ENCODE results near the gene RPS6KA2. TPM values are rescaled to one million over a fixed set of nuclear protein-coding genes. Genes with fewer than 3 reads are reported as not detected.

The RPS6KA2 gene
- total and polyA plus RNA-seq, 7 experiments from 2014 or later = 4.5 to 17.1 (median 6.6) TPM

DNA sequence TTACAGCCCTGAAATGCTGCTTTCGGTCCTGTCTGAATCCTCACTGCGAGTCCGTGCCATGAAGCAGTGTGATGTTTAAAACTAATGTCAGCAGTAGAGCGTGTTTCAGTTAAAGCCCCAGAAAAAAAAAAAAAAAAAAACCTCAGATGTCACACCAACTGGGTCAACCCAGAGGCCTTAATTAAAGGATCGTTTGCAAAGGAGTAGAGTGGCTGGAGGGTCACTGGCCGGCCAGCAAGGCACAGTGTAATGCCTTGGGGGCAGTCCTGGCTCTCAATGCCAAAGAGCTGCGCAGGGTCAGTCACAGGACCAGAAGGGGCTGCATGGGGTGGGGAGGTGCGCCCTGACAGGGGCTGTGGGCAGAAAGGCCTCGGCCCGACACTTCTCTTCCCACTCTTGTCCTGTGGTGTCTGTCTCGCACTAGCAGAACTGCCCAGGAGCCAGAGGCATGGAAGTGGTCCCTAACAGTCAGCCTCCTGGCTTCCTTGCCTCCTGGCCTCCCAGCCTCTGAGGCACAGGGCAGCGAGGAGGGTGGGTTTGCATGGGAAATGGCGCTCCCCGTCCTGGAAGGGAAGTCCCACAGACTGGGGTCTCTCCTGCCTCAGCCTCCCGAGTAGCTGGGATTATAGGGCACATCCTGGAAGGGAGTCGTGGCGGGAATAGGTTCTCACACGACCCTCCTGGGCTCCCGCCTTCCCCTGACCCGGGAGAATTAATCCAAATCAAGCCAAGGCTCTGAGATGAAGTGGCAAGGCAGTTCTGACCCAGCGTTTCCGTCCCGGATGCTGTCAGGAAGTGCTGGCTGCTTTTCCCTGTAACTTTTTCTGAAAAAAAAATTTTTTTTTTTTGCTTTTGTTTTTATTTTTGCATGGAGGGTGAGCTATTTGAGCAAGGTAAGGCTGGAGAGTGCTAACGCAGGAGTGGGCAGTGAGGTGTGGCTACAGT lies 190.6 kb downstream of the RPS6KA2 start:
- Mint-ChIP-seq H3K4me1 (peaks cover 14 to 43% (median 23%) of the 10 kb centered on the region in 7 donors), H3K9me3 (no peaks in the 10 kb centered on the region), H3K27ac (peak overlapping the region in 7 of 9 donors; percentile 62 to 96 (median 83)), H3K36me3 (peaks cover 0 to 16% (median 0%) of the 10 kb centered on the region in 5 donors), H3K4me3 (peak overlapping the region in 4 of 10 donors; percentile 17 to 53 (median 46)), H3K27me3 (peaks cover 0 to 13% (median 0%) of the 10 kb centered on the region in 5 donors)
- Histone ChIP-seq H3K27me3 (ENCODE audit: control insufficient read depth in 2 of 2, insufficient read depth in 2 of 2, low read length in 2 of 2) (no peaks in the 10 kb centered on the region), H3K9me3 (ENCODE audit: control insufficient read depth in 2 of 3, low read length in 3 of 3) (no peaks in the 10 kb centered on the region), H3K36me3 (ENCODE audit: control insufficient read depth in 2 of 3, insufficient read depth in 3 of 3, low read length in 3 of 3) (no peaks in the 10 kb centered on the region), H3K27ac (ENCODE audit: low read depth, low read length) (no peak overlapping the region), H3K4me3 (ENCODE audit: low read length) (no peak overlapping the region), H3K4me1 (ENCODE audit: control insufficient read depth in 2 of 2, insufficient read depth in 2 of 2, low read length in 2 of 2) (peaks cover 15 to 19% of the 10 kb centered on the region in 2 donors)
- no peak for DNase-seq
- ChIA-PET CTCF (interaction anchor here (0.6 to 0.7 kb wide), 3 partner anchors 148 to 506 kb away, joined by 3 to 5 read pairs (median 3); no protein-coding TSS in a partner anchor), POLR2A (interaction anchor here (1.3 kb wide), 1 partner anchor 51 kb away, joined by 4 read pairs; no protein-coding TSS in a partner anchor)
- intact Hi-C loops (cut with micrococcal nuclease) = loop anchor here in 1 of 2 donors (10.0 kb wide), 1 partner anchor 338 kb away; no protein-coding TSS in a partner anchor
- no peak for ATAC-seq

DNA sequence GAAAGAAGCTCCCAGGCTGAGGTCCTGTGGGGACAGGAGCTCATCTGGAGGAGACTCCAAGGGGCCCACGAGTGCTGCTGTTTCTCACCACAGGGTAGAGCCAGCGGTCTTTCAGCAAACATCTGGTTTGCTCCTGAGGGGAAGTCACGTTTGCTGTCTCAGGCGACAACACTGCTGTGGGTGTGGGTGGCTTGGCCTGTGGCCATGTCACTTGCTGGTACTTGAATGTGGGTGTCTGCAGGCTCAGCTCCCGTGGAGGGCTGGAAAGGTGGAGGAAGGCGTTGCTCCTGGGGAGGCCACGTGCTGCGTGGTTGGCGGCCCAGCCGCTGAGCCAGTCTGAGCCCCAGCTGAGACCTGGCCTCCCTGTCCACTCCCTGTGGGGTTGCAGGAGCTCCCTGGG lies 191.5 kb downstream of the RPS6KA2 start:
- CTCF ChIA-PET = interaction anchor here (0.6 to 0.8 kb wide), 4 partner anchors 40 to 507 kb away, joined by 3 to 5 read pairs (median 3); no protein-coding TSS in a partner anchor
- intact Hi-C loops (cut with micrococcal nuclease) = loop anchor here in 1 of 2 donors (1.0 to 10.0 kb wide), 2 partner anchors 77 to 339 kb away; no protein-coding TSS in a partner anchor
- H3K9me3 Mint-ChIP-seq = no peaks in the 10 kb centered on the region
- Histone ChIP-seq H3K36me3 (ENCODE audit: control insufficient read depth in 2 of 3, insufficient read depth in 3 of 3, low read length in 3 of 3) (no peaks in the 10 kb centered on the region), H3K27me3 (ENCODE audit: control insufficient read depth in 2 of 2, insufficient read depth in 2 of 2, low read length in 2 of 2) (no peaks in the 10 kb centered on the region), H3K27ac (ENCODE audit: low read depth, low read length) (no peak overlapping the region), H3K9me3 (ENCODE audit: control insufficient read depth in 2 of 3, low read length in 3 of 3) (no peaks in the 10 kb centered on the region), H3K4me3 (ENCODE audit: low read length) (no peak overlapping the region), H3K4me1 (ENCODE audit: control insufficient read depth in 2 of 2, insufficient read depth in 2 of 2, low read length in 2 of 2) (peaks cover 15 to 19% of the 10 kb centered on the region in 2 donors)
- DNase-seq (peak in 5 of 9 donors; percentile 26 to 50 (median 27)), ATAC-seq (peak; percentile 84)
- H3K4me3 Mint-ChIP-seq = peak overlapping the region in 5 of 10 donors; percentile 17 to 60 (median 48)
- H3K4me1 Mint-ChIP-seq = peaks cover 14 to 43% (median 23%) of the 10 kb centered on the region in 7 donors
- POLR2A ChIA-PET = interaction anchor here (0.7 to 1.3 kb wide), 2 partner anchors 19 to 52 kb away, joined by 3 to 4 read pairs; no protein-coding TSS in a partner anchor
- peaks cover 0 to 13% (median 0%) of the 10 kb centered on the region in 5 donors for H3K36me3 Mint-ChIP-seq
- peaks cover 0 to 8% (median 0%) of the 10 kb centered on the region in 5 donors for H3K27me3 Mint-ChIP-seq
- peak overlapping the region in 7 of 9 donors; percentile 62 to 96 (median 83) for H3K27ac Mint-ChIP-seq

DNA sequence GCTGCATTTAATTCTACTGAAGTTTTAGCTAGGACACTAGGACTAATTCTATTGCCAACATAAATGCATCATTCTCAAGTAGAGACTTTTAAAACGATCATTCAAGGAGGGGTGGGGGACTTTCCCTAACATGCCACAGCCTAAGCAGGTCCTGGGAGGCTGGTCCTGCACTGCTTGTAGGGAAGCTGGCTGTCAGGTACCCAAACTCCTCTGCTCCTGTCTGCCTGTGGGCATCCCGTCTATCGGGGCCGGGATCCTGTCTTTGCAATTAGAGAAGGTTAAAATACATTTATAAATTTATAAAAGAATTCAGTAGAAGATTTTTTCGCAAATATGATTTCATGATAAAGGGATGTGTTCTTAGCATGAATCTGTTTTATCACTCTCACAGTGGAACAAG lies 192.7 kb downstream of the RPS6KA2 start:
- ATAC-seq (no peak), DNase-seq (no peak)
- Mint-ChIP-seq H3K4me3 (no peak overlapping the region), H3K27ac (peak overlapping the region in 3 of 9 donors; percentile 12 to 52 (median 49)), H3K36me3 (peaks cover 0 to 16% (median 0%) of the 10 kb centered on the region in 5 donors), H3K9me3 (peaks cover 0 to 2% (median 0%) of the 10 kb centered on the region in 11 donors), H3K4me1 (peaks cover 5 to 34% (median 15%) of the 10 kb centered on the region in 7 donors), H3K27me3 (peaks cover 0 to 2% (median 0%) of the 10 kb centered on the region in 5 donors)
- CTCF ChIA-PET = interaction anchor here (1.0 kb wide), 1 partner anchor 16 kb away, joined by 3 read pairs; no protein-coding TSS in a partner anchor
- POLR2A ChIA-PET = interaction anchor here (0.8 kb wide), 1 partner anchor 12 kb away, joined by 3 read pairs; no protein-coding TSS in a partner anchor
- intact Hi-C loops (cut with micrococcal nuclease) = loop anchor here in 1 of 2 donors (10.0 kb wide), 1 partner anchor 340 kb away; no protein-coding TSS in a partner anchor
- H3K4me3 ChIP-seq (ENCODE audit: low read length) = no peak overlapping the region
- H3K27ac ChIP-seq (ENCODE audit: low read depth, low read length) = no peak overlapping the region
- H3K9me3 ChIP-seq (ENCODE audit: control insufficient read depth in 2 of 3, low read length in 3 of 3) = no peaks in the 10 kb centered on the region
- H3K4me1 ChIP-seq (ENCODE audit: control insufficient read depth in 2 of 2, insufficient read depth in 2 of 2, low read length in 2 of 2) = peaks cover 11 to 12% of the 10 kb centered on the region in 2 donors
- H3K27me3 ChIP-seq (ENCODE audit: control insufficient read depth in 2 of 2, insufficient read depth in 2 of 2, low read length in 2 of 2) = no peaks in the 10 kb centered on the region
- no peaks in the 10 kb centered on the region for H3K36me3 ChIP-seq (ENCODE audit: control insufficient read depth in 2 of 3, insufficient read depth in 3 of 3, low read length in 3 of 3)

DNA sequence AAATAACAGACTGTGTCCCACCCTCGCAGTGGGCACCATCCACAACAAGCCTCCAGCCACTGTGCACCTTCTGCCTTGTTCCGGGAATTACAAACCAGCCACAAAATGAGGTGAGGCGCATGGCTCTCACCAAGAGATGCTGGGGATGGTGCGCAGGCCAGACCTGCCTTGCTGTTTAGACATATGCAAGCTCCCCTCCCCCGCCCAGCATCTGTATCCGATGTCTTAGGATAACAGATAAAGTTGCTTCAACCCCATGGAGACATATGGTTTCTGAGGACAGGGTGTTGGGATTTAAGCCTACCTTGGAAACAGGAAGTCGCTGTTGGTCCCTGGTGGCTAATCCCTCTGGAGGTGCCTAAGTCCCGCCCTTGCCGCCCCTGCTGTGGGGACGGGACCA lies 194.0 kb downstream of the RPS6KA2 start:
- POLR2A ChIA-PET = no interaction called here
- H3K27ac ChIP-seq (ENCODE audit: low read depth, low read length) = no peak overlapping the region
- peaks cover 0 to under 1% (median 0%) of the 10 kb centered on the region in 5 donors for H3K27me3 Mint-ChIP-seq
- CTCF ChIA-PET = no interaction called here
- peaks cover 0 to 13% (median 4%) of the 10 kb centered on the region in 5 donors for H3K36me3 Mint-ChIP-seq
- peaks cover 11 to 12% of the 10 kb centered on the region in 2 donors for H3K4me1 ChIP-seq (ENCODE audit: control insufficient read depth in 2 of 2, insufficient read depth in 2 of 2, low read length in 2 of 2)
- H3K27ac Mint-ChIP-seq = no peak overlapping the region
- ATAC-seq (no peak), DNase-seq (no peak)
- H3K4me3 ChIP-seq (ENCODE audit: low read length) = no peak overlapping the region
- no peaks in the 10 kb centered on the region for H3K36me3 ChIP-seq (ENCODE audit: control insufficient read depth in 2 of 3, insufficient read depth in 3 of 3, low read length in 3 of 3)
- no peak overlapping the region for H3K4me3 Mint-ChIP-seq
- H3K27me3 ChIP-seq (ENCODE audit: control insufficient read depth in 2 of 2, insufficient read depth in 2 of 2, low read length in 2 of 2) = no peaks in the 10 kb centered on the region
- peaks cover 5 to 29% (median 13%) of the 10 kb centered on the region in 7 donors for H3K4me1 Mint-ChIP-seq
- H3K9me3 Mint-ChIP-seq = peaks cover 0 to 6% (median 2%) of the 10 kb centered on the region in 11 donors
- no peaks in the 10 kb centered on the region for H3K9me3 ChIP-seq (ENCODE audit: control insufficient read depth in 2 of 3, low read length in 3 of 3)
- intact Hi-C loops (cut with micrococcal nuclease) = loop anchor here in 1 of 2 donors (10.0 kb wide), 1 partner anchor 342 kb away; no protein-coding TSS in a partner anchor

DNA sequence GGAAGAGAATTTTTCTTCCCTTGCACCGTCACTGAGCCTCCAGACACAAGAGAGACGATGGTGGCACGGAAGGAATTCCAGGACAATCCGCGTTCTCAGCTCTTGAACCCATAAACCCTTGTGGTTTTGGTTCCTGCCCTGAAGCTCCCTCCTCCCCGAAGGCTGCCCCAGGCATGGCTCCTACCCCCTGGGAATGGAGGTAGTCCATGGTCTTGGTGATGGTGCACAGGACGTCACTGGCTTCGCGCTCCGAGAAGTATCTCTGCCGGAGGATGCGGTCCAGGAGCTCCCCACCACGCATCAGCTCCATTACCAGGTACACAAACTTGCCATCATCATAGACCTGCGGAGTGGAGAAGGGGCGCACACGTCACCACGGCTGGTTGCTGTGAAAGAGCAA lies 196.8 kb downstream of the RPS6KA2 start:
- DNase-seq (no peak), ATAC-seq (no peak)
- ChIA-PET POLR2A (interaction anchor here (1.0 kb wide), 1 partner anchor 21 kb away, joined by 4 read pairs; no protein-coding TSS in a partner anchor), CTCF (interaction anchor here (0.6 kb wide), 1 partner anchor 20 kb away, joined by 3 read pairs; no protein-coding TSS in a partner anchor)
- no peaks in the 10 kb centered on the region for H3K36me3 ChIP-seq (ENCODE audit: control insufficient read depth in 2 of 3, insufficient read depth in 3 of 3, low read length in 3 of 3)
- H3K9me3 ChIP-seq (ENCODE audit: control insufficient read depth in 2 of 3, low read length in 3 of 3) = no peaks in the 10 kb centered on the region
- Mint-ChIP-seq H3K27me3 (peaks cover 0 to 2% (median 0%) of the 10 kb centered on the region in 5 donors), H3K4me3 (no peak overlapping the region), H3K9me3 (peaks cover 0 to 6% (median 2%) of the 10 kb centered on the region in 11 donors), H3K27ac (no peak overlapping the region), H3K4me1 (peaks cover 0 to 6% (median under 1%) of the 10 kb centered on the region in 7 donors), H3K36me3 (peaks cover 0 to 14% (median 4%) of the 10 kb centered on the region in 5 donors)
- no peak overlapping the region for H3K4me3 ChIP-seq (ENCODE audit: low read length)
- intact Hi-C loops (cut with micrococcal nuclease) = loop anchor here in 1 of 2 donors (10.0 kb wide), 1 partner anchor 345 kb away; no protein-coding TSS in a partner anchor
- H3K4me1 ChIP-seq (ENCODE audit: control insufficient read depth in 2 of 2, insufficient read depth in 2 of 2, low read length in 2 of 2) = peaks cover 1 to 2% of the 10 kb centered on the region in 2 donors
- H3K27ac ChIP-seq (ENCODE audit: low read depth, low read length) = no peak overlapping the region
- H3K27me3 ChIP-seq (ENCODE audit: control insufficient read depth in 2 of 2, insufficient read depth in 2 of 2, low read length in 2 of 2) = no peaks in the 10 kb centered on the region

DNA sequence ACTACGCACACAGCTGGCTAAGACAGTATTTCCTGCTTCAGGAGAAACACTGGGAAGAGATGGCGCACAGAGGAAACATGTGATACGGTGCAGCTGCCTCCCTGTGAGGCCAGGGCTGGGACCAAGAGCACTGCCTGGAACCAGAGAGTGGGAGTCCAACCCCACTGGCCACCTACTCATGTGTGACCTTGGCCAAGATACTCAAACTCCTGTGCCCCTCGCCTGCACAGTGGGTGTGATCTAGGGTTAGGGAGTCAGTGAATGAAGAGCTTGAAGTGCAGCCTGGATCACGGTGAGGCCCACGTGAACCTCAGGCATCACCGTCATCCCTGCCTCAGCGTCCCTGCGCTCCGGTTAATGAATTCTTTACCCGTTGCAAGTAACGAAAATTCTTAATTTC lies 202.6 kb downstream of the RPS6KA2 start:
- Histone ChIP-seq H3K4me1 (ENCODE audit: control insufficient read depth in 2 of 2, insufficient read depth in 2 of 2, low read length in 2 of 2) (peaks cover 11 to 17% of the 10 kb centered on the region in 2 donors), H3K27me3 (ENCODE audit: control insufficient read depth in 2 of 2, insufficient read depth in 2 of 2, low read length in 2 of 2) (no peaks in the 10 kb centered on the region), H3K4me3 (ENCODE audit: low read length) (no peak overlapping the region), H3K27ac (ENCODE audit: low read depth, low read length) (no peak overlapping the region), H3K36me3 (ENCODE audit: control insufficient read depth in 2 of 3, insufficient read depth in 3 of 3, low read length in 3 of 3) (peaks cover 0 to 8% (median 0%) of the 10 kb centered on the region in 3 experiments), H3K9me3 (ENCODE audit: control insufficient read depth in 2 of 3, low read length in 3 of 3) (no peaks in the 10 kb centered on the region)
- H3K4me1 Mint-ChIP-seq = peaks cover 9 to 21% (median 12%) of the 10 kb centered on the region in 7 donors
- peaks cover 0 to 7% (median 0%) of the 10 kb centered on the region in 5 donors for H3K27me3 Mint-ChIP-seq
- no peak overlapping the region for H3K4me3 Mint-ChIP-seq
- DNase-seq = no peak
- intact Hi-C loops (cut with micrococcal nuclease) = loop anchor here in 1 of 2 donors (10.0 kb wide), 1 partner anchor 330 kb away; no protein-coding TSS in a partner anchor
- no peak overlapping the region for H3K27ac Mint-ChIP-seq
- no peak for ATAC-seq
- ChIA-PET CTCF (no interaction called here), POLR2A (no interaction called here)
- H3K9me3 Mint-ChIP-seq = peaks cover 0 to 6% (median 0%) of the 10 kb centered on the region in 11 donors
- peaks cover 0 to 10% (median 7%) of the 10 kb centered on the region in 5 donors for H3K36me3 Mint-ChIP-seq
